ENCODE measurements around the gene TMEM151A. TPM values are rescaled to one million over a fixed set of nuclear protein-coding genes. Genes with fewer than 3 reads are reported as not detected.
A peak's percentile ranks its signal among the peaks of the same experiment; 100 is the strongest.
"Not testable (repeated sequence)": the region's sequence is repeated elsewhere in the genome, so short reads cannot be mapped to it uniquely, and the experiment has no call there.

TMEM151A gene
- total RNA-seq, 2 experiments from 2014 or later = not detected

DNA sequence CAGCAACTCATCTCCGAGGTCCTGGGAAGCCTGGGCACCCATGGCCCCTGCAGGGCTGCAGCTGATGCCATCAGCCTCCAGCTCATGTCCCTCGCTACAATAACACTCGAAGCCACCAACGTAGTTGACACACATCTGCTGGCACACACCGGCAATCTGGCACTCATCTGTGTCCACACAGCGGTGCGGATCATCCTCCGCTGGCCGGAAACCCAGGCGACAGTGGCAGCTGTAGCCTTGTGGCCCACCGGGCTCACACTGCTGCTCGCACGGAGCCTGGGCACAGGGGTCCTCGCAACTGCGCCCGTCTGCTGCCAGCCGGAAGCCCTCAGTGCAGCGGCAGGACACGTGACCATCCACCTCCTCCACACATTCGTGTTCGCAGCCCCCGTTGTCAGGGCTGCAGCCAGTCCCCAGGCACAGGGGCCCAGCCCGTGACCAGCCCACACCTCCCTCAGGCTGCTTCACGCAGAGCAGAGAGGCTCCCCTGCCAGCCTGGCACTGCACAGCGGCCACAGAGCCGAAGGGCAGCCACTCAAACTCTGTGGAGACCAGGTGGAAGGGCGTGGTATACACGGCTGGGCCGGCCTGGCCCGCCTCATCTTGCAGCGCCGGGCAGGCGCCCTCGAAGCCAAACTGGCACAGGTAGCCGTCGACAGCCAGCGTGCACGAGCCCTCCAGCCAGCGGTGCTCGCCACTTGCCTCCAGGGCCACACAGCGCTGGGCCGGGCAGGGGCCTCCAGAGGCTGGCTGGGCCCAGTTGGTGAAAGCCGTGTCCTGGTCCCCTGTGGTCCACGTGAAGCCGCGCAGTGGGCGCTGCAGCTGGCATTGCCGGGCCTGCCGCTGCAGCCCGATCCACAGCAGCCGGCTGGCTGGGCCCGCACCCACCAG lies 24.5 kb downstream of the TMEM151A start:
- CTCF ChIA-PET = interaction anchor here (0.8 to 7.0 kb wide), 7 partner anchors 11 to 70 kb away, joined by 3 to 174 read pairs (median 6); partner anchors contain the start of genes RIN1 and YIF1A
- Mint-ChIP-seq H3K27me3 (no peaks in the 10 kb centered on the region), H3K27ac (peak overlapping the region; percentile 82)

GRCh38 chr11:66316849-66317251 lies 25.2 kb downstream of the TMEM151A start, which contains the start of gene CD248:
TSS of gene CD248 (minus strand) at chr11:66317044. CDS start at chr11:66317027, 17 bp downstream.
- peaks cover 59% of the 10 kb centered on the region for H3K4me1 Mint-ChIP-seq
- CTCF ChIA-PET = interaction anchor here (0.8 to 2.7 kb wide), 9 partner anchors 10 to 122 kb away, joined by 3 to 14 read pairs (median 4); partner anchors contain the start of genes MRPL11, RIN1 and YIF1A
- H3K4me3 Mint-ChIP-seq = peak within 1 kb of the TSS; percentile 69
- H3K36me3 Mint-ChIP-seq = peaks cover 20% of the 10 kb centered on the region
- peak within 1 kb of the TSS; percentile 99 for H3K27ac Mint-ChIP-seq
- peaks cover 2% of the 10 kb centered on the region for H3K9me3 Mint-ChIP-seq (ENCODE audit: low read depth)
- DNase-seq (peak; percentile 68), ATAC-seq (peak; percentile 8)
- no peaks in the 10 kb centered on the region for H3K27me3 Mint-ChIP-seq

More for the DNA sequence above, 24.5 kb downstream of the TMEM151A start:
- no peak for ATAC-seq
- Mint-ChIP-seq H3K9me3 (ENCODE audit: low read depth) (peaks cover 2% of the 10 kb centered on the region), H3K36me3 (peaks cover 20% of the 10 kb centered on the region), H3K4me1 (peaks cover 63% of the 10 kb centered on the region), H3K4me3 (peak overlapping the region; percentile 69)
- peak; percentile 61 for DNase-seq

GRCh38 chr11:66317322-66317722 lies 25.6 kb downstream of the TMEM151A start:
- CTCF ChIA-PET = interaction anchor here (0.8 to 2.7 kb wide), 10 partner anchors 9 to 121 kb away, joined by 3 to 14 read pairs (median 4); partner anchors contain the start of genes MRPL11, RIN1 and YIF1A
- Mint-ChIP-seq H3K4me3 (peak overlapping the region; percentile 56), H3K36me3 (peaks cover 20% of the 10 kb centered on the region), H3K9me3 (ENCODE audit: low read depth) (peaks cover 2% of the 10 kb centered on the region), H3K27ac (peak overlapping the region; percentile 99), H3K27me3 (no peaks in the 10 kb centered on the region), H3K4me1 (peaks cover 59% of the 10 kb centered on the region)
- ATAC-seq (peak; percentile 15), DNase-seq (peak; percentile 79)

- DNase-seq = peak; percentile 95
- Mint-ChIP-seq H3K36me3 (peaks cover 20% of the 10 kb centered on the region), H3K27ac (peak overlapping the region; percentile 99)
Measured at GRCh38 chr11:66317723-66318599, 26.3 kb downstream of the TMEM151A start.

GRCh38 chr11:66318600-66318970 lies 26.9 kb downstream of the TMEM151A start:
- H3K36me3 Mint-ChIP-seq = peaks cover 20% of the 10 kb centered on the region
- H3K27me3 Mint-ChIP-seq = no peaks in the 10 kb centered on the region
- ATAC-seq (no peak), DNase-seq (no peak)
- peaks cover 58% of the 10 kb centered on the region for H3K4me1 Mint-ChIP-seq
- H3K4me3 Mint-ChIP-seq = peak overlapping the region; percentile 19
- peaks cover 2% of the 10 kb centered on the region for H3K9me3 Mint-ChIP-seq (ENCODE audit: low read depth)
- CTCF ChIA-PET = interaction anchor here (0.9 to 2.7 kb wide), 4 partner anchors 8 to 53 kb away, joined by 5 to 14 read pairs (median 10); partner anchors contain the start of genes RIN1 and SLC29A2
- H3K27ac Mint-ChIP-seq = peak overlapping the region; percentile 99

More at GRCh38 chr11:66317723-66318599, 26.3 kb downstream of the TMEM151A start:
- CTCF ChIA-PET = interaction anchor here (0.9 to 2.7 kb wide), 10 partner anchors 9 to 121 kb away, joined by 3 to 14 read pairs (median 4); partner anchors contain the start of genes MRPL11, RIN1, SLC29A2 and YIF1A
- Mint-ChIP-seq H3K9me3 (ENCODE audit: low read depth) (peaks cover 2% of the 10 kb centered on the region), H3K4me1 (peaks cover 60% of the 10 kb centered on the region), H3K4me3 (peak overlapping the region; percentile 56), H3K27me3 (no peaks in the 10 kb centered on the region)
- ATAC-seq = peak; percentile 77

- Mint-ChIP-seq H3K4me1 (peaks cover 57% of the 10 kb centered on the region), H3K36me3 (peaks cover 18% of the 10 kb centered on the region)
- not testable (repeated sequence) for H3K27ac Mint-ChIP-seq
Measured at GRCh38 chr11:66320289-66320688, 28.6 kb downstream of the TMEM151A start.

DNA sequence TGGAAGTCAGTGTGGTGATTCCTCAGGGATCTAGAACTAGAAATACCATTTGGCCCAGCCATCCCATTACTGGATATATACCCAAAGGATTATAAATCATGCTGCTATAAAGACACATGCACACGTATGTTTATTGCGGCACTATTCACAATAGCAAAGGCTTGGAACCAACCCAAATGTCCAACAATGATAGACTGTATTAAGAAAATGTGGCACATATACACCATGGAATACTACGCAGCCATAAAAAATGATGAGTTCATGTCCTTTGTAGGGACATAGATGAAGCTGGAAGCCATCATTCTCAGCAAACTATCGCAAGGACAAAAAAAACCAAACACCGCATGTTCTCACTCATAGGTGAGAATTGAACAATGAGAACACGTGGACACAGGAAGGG lies 29.1 kb downstream of the TMEM151A start:
- CTCF ChIA-PET = not testable (repeated sequence)

More at GRCh38 chr11:66320289-66320688, 28.6 kb downstream of the TMEM151A start:
- DNase-seq; H3K27me3 Mint-ChIP-seq; CTCF ChIA-PET; H3K4me3 Mint-ChIP-seq; ATAC-seq; H3K9me3 Mint-ChIP-seq (ENCODE audit: low read depth): not testable (repeated sequence)

DNA sequence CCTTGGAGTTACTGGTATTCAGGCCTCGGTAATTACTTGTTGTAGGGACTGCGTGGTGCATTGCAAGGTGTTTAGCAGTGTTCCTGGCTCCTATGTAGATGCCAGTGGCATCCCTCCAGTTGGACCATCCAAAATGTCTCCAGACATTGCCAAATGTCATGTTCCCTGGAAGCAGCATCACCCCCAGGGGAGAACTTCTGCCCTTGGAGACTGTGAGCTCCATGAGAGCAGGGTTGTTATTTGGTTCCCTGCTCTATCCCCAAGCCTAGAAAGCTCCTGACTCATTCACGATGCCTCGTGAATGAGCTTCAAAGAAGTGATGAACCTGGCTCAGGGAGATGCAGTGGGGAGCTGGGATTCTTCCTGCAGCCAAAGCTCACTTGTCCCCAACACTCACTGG lies 29.9 kb downstream of the TMEM151A start:
- CTCF ChIA-PET = interaction anchor here (1.1 to 2.0 kb wide), 2 partner anchors 9 to 68 kb away, joined by 4 to 17 read pairs; no protein-coding TSS in a partner anchor
- H3K4me1 Mint-ChIP-seq = peaks cover 59% of the 10 kb centered on the region
- H3K27me3 Mint-ChIP-seq = no peaks in the 10 kb centered on the region
- no peak overlapping the region for H3K27ac Mint-ChIP-seq
- no peak for DNase-seq
- no peak for ATAC-seq
- H3K9me3 Mint-ChIP-seq (ENCODE audit: low read depth) = peaks cover 2% of the 10 kb centered on the region
- H3K36me3 Mint-ChIP-seq = peaks cover 13% of the 10 kb centered on the region
- H3K4me3 Mint-ChIP-seq = no peak overlapping the region

More for the DNA sequence above, 29.1 kb downstream of the TMEM151A start:
- H3K4me3 Mint-ChIP-seq; ATAC-seq; H3K27ac Mint-ChIP-seq; H3K9me3 Mint-ChIP-seq (ENCODE audit: low read depth); H3K27me3 Mint-ChIP-seq; DNase-seq: not testable (repeated sequence)
- Mint-ChIP-seq H3K36me3 (peaks cover 16% of the 10 kb centered on the region), H3K4me1 (peaks cover 57% of the 10 kb centered on the region)

DNA sequence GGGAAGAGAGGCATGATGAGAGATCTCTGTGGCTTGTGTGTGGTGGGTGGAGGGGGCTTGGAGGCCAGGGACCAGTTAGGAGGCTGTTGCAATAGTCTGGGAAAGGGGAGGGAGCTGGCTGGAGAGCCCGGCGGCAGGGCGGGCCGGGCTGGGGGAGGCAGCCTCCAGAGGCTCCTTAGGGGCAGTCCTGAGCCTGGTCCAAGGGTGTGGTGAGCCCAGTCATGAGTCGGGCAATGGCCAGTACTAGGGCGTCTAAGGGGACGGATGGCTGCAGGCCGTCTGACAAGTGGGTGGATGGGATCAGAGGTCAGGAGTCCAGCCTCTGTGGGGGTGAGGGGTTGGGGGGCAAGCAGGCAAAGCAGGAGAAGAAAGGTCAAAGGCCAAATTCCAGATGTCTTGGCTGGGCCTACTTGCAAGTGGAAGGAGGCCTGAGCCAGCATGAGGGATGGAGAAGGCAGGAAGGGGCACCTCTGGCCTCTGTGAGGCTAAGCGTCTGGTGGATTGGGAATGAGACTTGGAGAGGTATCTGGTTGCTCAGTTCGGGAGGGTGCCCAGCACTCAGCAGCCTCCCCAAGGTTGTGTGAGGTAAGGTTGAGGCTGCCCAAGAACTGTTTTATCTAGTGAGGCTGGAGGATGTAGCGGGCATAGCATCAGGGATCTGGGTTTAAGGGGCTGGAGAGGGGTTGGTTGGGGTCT lies 31.2 kb downstream of the TMEM151A start:
- CTCF ChIA-PET = interaction anchor here (2.0 kb wide), 1 partner anchor 11 kb away, joined by 17 read pairs; no protein-coding TSS in a partner anchor
- H3K4me3 Mint-ChIP-seq = no peak overlapping the region
- peaks cover 2% of the 10 kb centered on the region for H3K9me3 Mint-ChIP-seq (ENCODE audit: low read depth)
- peaks cover 63% of the 10 kb centered on the region for H3K4me1 Mint-ChIP-seq
- no peak for DNase-seq
- no peak for ATAC-seq
- H3K27ac Mint-ChIP-seq = no peak overlapping the region
- no peaks in the 10 kb centered on the region for H3K27me3 Mint-ChIP-seq
- peaks cover 13% of the 10 kb centered on the region for H3K36me3 Mint-ChIP-seq

DNA sequence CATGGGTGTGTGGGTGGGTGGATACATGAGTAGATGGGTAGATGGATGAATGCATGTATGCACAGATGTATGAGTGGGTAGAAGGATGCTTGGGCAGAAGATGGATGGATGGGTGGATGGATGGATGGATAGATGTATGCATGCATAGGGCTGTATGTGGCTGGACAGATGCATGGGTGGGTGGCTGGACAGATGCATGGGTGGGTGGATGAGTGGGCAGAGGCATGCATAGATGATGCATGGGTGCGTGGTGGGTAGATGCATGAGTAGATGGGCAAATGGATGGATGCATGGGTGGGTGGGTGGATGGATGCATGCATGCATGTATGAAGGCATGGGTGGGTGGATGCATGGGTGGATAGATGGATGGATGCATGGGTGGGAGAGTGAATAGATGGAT lies 32.0 kb downstream of the TMEM151A start:
- H3K4me1 Mint-ChIP-seq = peaks cover 63% of the 10 kb centered on the region
- ATAC-seq = no peak
- H3K4me3 Mint-ChIP-seq = no peak overlapping the region
- no peaks in the 10 kb centered on the region for H3K27me3 Mint-ChIP-seq
- H3K9me3 Mint-ChIP-seq (ENCODE audit: low read depth) = peaks cover 2% of the 10 kb centered on the region
- CTCF ChIA-PET = interaction anchor here (3.7 kb wide), 1 partner anchor 12 kb away, joined by 75 read pairs; no protein-coding TSS in a partner anchor
- no peak for DNase-seq
- peaks cover 12% of the 10 kb centered on the region for H3K36me3 Mint-ChIP-seq
- H3K27ac Mint-ChIP-seq = no peak overlapping the region

DNA sequence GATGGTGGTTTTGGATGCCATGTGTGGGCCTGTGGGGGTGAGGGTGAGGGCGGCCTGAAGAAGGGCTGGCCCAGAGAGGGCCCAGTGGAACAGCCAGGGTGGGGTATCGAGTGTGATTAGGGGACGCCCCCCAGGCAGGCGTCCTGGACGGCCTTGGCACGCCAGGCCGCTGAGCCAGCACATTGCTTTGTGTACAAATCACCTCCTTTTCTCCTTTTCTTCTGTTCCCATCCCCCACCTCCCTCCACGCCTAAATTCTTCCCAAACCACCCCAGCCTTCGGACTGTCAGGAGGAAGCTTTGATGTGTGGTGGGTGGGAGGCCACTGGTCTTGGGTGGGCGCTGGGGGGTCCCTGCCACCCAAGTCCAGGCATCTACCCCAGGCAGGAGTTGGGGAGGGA lies 33.0 kb downstream of the TMEM151A start:
- CTCF ChIA-PET = interaction anchor here (3.7 kb wide), 1 partner anchor 13 kb away, joined by 75 read pairs; no protein-coding TSS in a partner anchor
- ATAC-seq = no peak
- Mint-ChIP-seq H3K9me3 (ENCODE audit: low read depth) (peaks cover 2% of the 10 kb centered on the region), H3K27me3 (no peaks in the 10 kb centered on the region), H3K27ac (peak overlapping the region; percentile 40), H3K36me3 (peaks cover 5% of the 10 kb centered on the region), H3K4me1 (peaks cover 58% of the 10 kb centered on the region), H3K4me3 (no peak overlapping the region)
- no peak for DNase-seq

- H3K4me1 Mint-ChIP-seq = peaks cover 55% of the 10 kb centered on the region
- H3K36me3 Mint-ChIP-seq = peaks cover 1% of the 10 kb centered on the region
- no peak for ATAC-seq
- DNase-seq = no peak
- CTCF ChIA-PET = interaction anchor here (3.7 kb wide), 1 partner anchor 14 kb away, joined by 75 read pairs; no protein-coding TSS in a partner anchor
- H3K27me3 Mint-ChIP-seq = no peaks in the 10 kb centered on the region
- H3K9me3 Mint-ChIP-seq (ENCODE audit: low read depth) = peaks cover 1% of the 10 kb centered on the region
- no peak overlapping the region for H3K4me3 Mint-ChIP-seq
- peak overlapping the region; percentile 92 for H3K27ac Mint-ChIP-seq
Measured at GRCh38 chr11:66325263-66325671, 33.6 kb downstream of the TMEM151A start.

Data from activated CD8-positive, alpha-beta memory T cell treated with anti-CD3 and anti-CD28 coated beads, Interleukin-2, amount 10 ng/mL, durations not matched to agents 7 days and 5 days (primary cell).